ENCODE results near the gene CCL20.

Gene CCL20

DNA sequence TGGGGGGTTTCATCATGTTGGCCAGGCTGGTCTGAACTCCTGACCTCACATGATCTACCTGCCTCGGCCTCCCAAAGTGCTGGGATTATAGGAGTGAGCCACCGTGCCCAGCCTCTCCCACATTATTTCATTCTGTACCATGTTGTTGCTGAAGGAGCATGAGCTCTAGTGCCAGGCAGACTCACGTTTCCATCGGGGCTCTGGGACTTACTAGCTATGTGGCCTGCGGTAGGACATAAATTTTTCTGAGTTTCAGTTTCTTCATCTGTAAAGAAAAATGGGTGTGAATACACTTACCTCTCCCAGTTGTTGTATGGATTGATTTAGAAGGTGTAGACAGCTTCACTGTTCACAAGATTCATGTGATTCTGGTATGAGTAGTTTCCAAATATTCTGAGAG lies 30.8 kb upstream of the CCL20 start:
- Histone ChIP-seq H3K27ac (ENCODE audit: extremely low read depth, low read depth, low read length) (no peak overlapping the region), H3K4me1 (ENCODE audit: control insufficient read depth, insufficient read depth, low read length) (no peaks in the 10 kb centered on the region), H3K9me3 (ENCODE audit: control insufficient read depth, insufficient read depth, low read depth, low read length) (no peaks in the 10 kb centered on the region), H3K4me3 (ENCODE audit: low read depth, low read length) (no peak overlapping the region), H3K36me3 (ENCODE audit: control insufficient read depth in 2 of 2, insufficient read depth in 1 of 2, low read length in 2 of 2) (no peaks in the 10 kb centered on the region)
- ChIA-PET POLR2A (interaction anchor here (0.5 kb wide), 1 partner anchor 68 kb away, joined by 5 read pairs; no protein-coding TSS in a partner anchor), CTCF (interaction anchor here (0.6 to 0.7 kb wide), 4 partner anchors 30 to 297 kb away, joined by 3 to 4 read pairs (median 3); no protein-coding TSS in a partner anchor)
- TF ChIP-seq, protein P1, sequence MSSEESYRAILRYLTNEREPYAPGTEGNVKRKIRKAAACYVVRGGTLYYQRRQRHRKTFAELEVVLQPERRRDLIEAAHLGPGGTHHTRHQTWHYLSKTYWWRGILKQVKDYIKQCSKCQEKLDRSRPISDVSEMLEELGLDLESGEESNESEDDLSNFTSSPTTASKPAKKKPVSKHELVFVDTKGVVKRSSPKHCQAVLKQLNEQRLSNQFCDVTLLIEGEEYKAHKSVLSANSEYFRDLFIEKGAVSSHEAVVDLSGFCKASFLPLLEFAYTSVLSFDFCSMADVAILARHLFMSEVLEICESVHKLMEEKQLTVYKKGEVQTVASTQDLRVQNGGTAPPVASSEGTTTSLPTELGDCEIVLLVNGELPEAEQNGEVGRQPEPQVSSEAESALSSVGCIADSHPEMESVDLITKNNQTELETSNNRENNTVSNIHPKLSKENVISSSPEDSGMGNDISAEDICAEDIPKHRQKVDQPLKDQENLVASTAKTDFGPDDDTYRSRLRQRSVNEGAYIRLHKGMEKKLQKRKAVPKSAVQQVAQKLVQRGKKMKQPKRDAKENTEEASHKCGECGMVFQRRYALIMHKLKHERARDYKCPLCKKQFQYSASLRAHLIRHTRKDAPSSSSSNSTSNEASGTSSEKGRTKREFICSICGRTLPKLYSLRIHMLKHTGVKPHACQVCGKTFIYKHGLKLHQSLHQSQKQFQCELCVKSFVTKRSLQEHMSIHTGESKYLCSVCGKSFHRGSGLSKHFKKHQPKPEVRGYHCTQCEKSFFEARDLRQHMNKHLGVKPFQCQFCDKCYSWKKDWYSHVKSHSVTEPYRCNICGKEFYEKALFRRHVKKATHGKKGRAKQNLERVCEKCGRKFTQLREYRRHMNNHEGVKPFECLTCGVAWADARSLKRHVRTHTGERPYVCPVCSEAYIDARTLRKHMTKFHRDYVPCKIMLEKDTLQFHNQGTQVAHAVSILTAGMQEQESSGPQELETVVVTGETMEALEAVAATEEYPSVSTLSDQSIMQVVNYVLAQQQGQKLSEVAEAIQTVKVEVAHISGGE (tag by site-specific recombination; conservative IDR thresholded peaks at IDR 0.05; ENCODE audit: low read depth): no peak
- TF ChIP-seq ZFP3 (tag by site-specific recombination; IDR thresholded peaks at IDR 0.05; ENCODE audit: low read depth) (no peak), ZNF664 (tag by site-specific recombination; IDR thresholded peaks at IDR 0.05) (no peak), ZNF843 (tag by site-specific recombination; IDR thresholded peaks at IDR 0.05) (no peak), SETDB1 (IDR thresholded peaks at IDR 0.05; ENCODE audit: insufficient read length, low read length) (no peak), ZNF292 (tag by site-specific recombination; IDR thresholded peaks at IDR 0.05; ENCODE audit: borderline replicate concordance, low read depth) (no peak)
- TF ChIP-seq, protein P2, sequence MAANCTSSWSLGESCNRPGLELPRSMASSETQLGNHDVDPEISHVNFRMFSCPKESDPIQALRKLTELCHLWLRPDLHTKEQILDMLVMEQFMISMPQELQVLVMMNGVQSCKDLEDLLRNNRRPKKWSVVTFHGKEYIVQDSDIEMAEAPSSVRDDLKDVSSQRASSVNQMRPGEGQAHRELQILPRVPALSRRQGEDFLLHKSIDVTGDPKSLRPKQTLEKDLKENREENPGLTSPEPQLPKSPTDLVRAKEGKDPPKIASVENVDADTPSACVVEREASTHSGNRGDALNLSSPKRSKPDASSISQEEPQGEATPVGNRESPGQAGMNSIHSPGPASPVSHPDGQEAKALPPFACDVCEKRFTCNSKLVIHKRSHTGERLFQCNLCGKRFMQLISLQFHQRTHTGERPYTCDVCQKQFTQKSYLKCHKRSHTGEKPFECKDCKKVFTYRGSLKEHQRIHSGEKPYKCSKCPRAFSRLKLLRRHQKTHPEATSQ (tag by site-specific recombination; IDR thresholded peaks at IDR 0.05): no peak

DNA sequence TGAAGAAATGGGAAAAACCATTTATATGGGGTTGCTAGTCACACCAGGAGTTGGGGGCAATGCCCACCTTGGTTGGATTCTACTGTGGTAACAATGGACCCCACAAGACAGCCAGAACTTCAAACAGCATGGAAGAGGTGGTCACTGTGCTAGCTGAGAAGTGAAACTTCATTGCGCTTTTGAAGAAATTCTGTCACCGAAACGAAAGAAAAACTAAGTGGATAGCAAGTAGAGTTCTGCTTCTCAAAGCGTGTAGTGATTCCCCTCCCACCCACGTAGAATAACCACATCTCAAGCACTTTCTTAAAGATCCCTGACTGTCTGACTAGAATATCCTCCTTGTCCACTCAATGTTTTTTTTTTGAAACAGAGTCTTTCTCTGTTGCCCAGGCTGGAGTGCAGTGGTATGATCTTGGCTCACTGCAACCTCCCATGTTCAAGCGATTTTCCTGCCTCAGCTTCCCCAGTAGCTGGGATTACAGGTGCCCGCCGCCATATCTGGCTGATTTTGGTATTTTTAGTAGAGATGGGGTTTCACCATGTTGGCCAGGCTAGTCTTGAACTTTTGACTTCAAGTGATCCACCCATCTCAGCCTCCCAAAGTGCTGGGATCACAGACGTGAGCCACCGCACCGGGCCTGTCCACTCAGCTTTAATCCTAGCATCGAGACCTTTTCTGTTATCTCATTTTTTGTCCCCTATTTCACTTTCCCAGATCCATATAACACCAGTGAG lies 30.1 kb upstream of the CCL20 start:
- POLR2A ChIA-PET: interaction anchor here (0.5 kb wide), 1 partner anchor 69 kb away, joined by 5 read pairs; no protein-coding TSS in a partner anchor
- Histone ChIP-seq H3K4me3 (ENCODE audit: low read depth, low read length) (no peak overlapping the region), H3K4me1 (ENCODE audit: control insufficient read depth, insufficient read depth, low read length) (no peaks in the 10 kb centered on the region), H3K27ac (ENCODE audit: extremely low read depth, low read depth, low read length) (no peak overlapping the region), H3K36me3 (ENCODE audit: control insufficient read depth in 2 of 2, insufficient read depth in 1 of 2, low read length in 2 of 2) (no peaks in the 10 kb centered on the region), H3K9me3 (ENCODE audit: control insufficient read depth, insufficient read depth, low read depth, low read length) (no peaks in the 10 kb centered on the region)
- CTCF ChIA-PET: interaction anchor here (0.5 to 0.8 kb wide), 5 partner anchors 29 to 383 kb away, joined by 3 to 5 read pairs (median 3); no protein-coding TSS in a partner anchor
- TF ChIP-seq ZNF239 (tag by site-specific recombination; IDR thresholded peaks at IDR 0.05) (no peak), ZNF354C (tag by site-specific recombination; IDR thresholded peaks at IDR 0.05; ENCODE audit: borderline replicate concordance, low read depth) (no peak), ZNF837 (tag by site-specific recombination; IDR thresholded peaks at IDR 0.05) (no peak), ZNF433 (tag by site-specific recombination; IDR thresholded peaks at IDR 0.05; ENCODE audit: low read depth) (no peak), ZNF248 (tag by site-specific recombination; IDR thresholded peaks at IDR 0.05) (no peak)
- TF ChIP-seq, protein P3, sequence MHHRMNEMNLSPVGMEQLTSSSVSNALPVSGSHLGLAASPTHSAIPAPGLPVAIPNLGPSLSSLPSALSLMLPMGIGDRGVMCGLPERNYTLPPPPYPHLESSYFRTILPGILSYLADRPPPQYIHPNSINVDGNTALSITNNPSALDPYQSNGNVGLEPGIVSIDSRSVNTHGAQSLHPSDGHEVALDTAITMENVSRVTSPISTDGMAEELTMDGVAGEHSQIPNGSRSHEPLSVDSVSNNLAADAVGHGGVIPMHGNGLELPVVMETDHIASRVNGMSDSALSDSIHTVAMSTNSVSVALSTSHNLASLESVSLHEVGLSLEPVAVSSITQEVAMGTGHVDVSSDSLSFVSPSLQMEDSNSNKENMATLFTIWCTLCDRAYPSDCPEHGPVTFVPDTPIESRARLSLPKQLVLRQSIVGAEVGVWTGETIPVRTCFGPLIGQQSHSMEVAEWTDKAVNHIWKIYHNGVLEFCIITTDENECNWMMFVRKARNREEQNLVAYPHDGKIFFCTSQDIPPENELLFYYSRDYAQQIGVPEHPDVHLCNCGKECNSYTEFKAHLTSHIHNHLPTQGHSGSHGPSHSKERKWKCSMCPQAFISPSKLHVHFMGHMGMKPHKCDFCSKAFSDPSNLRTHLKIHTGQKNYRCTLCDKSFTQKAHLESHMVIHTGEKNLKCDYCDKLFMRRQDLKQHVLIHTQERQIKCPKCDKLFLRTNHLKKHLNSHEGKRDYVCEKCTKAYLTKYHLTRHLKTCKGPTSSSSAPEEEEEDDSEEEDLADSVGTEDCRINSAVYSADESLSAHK (tag by site-specific recombination; IDR thresholded peaks at IDR 0.05): no peak
- TF ChIP-seq, protein P4, sequence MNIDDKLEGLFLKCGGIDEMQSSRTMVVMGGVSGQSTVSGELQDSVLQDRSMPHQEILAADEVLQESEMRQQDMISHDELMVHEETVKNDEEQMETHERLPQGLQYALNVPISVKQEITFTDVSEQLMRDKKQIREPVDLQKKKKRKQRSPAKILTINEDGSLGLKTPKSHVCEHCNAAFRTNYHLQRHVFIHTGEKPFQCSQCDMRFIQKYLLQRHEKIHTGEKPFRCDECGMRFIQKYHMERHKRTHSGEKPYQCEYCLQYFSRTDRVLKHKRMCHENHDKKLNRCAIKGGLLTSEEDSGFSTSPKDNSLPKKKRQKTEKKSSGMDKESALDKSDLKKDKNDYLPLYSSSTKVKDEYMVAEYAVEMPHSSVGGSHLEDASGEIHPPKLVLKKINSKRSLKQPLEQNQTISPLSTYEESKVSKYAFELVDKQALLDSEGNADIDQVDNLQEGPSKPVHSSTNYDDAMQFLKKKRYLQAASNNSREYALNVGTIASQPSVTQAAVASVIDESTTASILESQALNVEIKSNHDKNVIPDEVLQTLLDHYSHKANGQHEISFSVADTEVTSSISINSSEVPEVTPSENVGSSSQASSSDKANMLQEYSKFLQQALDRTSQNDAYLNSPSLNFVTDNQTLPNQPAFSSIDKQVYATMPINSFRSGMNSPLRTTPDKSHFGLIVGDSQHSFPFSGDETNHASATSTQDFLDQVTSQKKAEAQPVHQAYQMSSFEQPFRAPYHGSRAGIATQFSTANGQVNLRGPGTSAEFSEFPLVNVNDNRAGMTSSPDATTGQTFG (tag by site-specific recombination; IDR thresholded peaks at IDR 0.05; ENCODE audit: borderline replicate concordance): no peak
- TF ChIP-seq, protein P5, sequence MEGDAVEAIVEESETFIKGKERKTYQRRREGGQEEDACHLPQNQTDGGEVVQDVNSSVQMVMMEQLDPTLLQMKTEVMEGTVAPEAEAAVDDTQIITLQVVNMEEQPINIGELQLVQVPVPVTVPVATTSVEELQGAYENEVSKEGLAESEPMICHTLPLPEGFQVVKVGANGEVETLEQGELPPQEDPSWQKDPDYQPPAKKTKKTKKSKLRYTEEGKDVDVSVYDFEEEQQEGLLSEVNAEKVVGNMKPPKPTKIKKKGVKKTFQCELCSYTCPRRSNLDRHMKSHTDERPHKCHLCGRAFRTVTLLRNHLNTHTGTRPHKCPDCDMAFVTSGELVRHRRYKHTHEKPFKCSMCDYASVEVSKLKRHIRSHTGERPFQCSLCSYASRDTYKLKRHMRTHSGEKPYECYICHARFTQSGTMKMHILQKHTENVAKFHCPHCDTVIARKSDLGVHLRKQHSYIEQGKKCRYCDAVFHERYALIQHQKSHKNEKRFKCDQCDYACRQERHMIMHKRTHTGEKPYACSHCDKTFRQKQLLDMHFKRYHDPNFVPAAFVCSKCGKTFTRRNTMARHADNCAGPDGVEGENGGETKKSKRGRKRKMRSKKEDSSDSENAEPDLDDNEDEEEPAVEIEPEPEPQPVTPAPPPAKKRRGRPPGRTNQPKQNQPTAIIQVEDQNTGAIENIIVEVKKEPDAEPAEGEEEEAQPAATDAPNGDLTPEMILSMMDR (tag by site-specific recombination; IDR thresholded peaks at IDR 0.05): no peak
- TF ChIP-seq, protein P6, sequence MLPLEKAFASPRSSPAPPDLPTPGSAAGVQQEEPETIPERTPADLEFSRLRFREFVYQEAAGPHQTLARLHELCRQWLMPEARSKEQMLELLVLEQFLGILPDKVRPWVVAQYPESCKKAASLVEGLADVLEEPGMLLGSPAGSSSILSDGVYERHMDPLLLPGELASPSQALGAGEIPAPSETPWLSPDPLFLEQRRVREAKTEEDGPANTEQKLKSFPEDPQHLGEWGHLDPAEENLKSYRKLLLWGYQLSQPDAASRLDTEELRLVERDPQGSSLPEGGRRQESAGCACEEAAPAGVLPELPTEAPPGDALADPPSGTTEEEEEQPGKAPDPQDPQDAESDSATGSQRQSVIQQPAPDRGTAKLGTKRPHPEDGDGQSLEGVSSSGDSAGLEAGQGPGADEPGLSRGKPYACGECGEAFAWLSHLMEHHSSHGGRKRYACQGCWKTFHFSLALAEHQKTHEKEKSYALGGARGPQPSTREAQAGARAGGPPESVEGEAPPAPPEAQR (tag by site-specific recombination; IDR thresholded peaks at IDR 0.05): no peak
- TF ChIP-seq, protein P7, sequence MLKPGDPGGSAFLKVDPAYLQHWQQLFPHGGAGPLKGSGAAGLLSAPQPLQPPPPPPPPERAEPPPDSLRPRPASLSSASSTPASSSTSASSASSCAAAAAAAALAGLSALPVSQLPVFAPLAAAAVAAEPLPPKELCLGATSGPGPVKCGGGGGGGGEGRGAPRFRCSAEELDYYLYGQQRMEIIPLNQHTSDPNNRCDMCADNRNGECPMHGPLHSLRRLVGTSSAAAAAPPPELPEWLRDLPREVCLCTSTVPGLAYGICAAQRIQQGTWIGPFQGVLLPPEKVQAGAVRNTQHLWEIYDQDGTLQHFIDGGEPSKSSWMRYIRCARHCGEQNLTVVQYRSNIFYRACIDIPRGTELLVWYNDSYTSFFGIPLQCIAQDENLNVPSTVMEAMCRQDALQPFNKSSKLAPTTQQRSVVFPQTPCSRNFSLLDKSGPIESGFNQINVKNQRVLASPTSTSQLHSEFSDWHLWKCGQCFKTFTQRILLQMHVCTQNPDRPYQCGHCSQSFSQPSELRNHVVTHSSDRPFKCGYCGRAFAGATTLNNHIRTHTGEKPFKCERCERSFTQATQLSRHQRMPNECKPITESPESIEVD (tag by site-specific recombination; IDR thresholded peaks at IDR 0.05): no peak
